Type B pancreatic cell (in vitro differentiated cells): ENCODE measurements around the gene CTDNEP1. TPM values are rescaled to one million over a fixed set of nuclear protein-coding genes. Genes with fewer than 3 reads are reported as not detected.
A peak's percentile ranks its signal among the peaks of the same experiment; 100 is the strongest.

Source experiments
- DNase-seq: peaks from one replicate; pipeline ENCODE4 v3.0.0; 2021; ENCODE audit warnings: mixed read lengths; ENCODE audit not compliant: unreplicated experiment; ENCODE audit errors: extremely low spot score
- H3K27ac Mint-ChIP-seq: 2 replicates; pipeline ENCODE4 v1.8.0; 2021; ENCODE audit warnings: mild to moderate bottlenecking, mixed read lengths
- H3K27me3 Mint-ChIP-seq: 2 replicates; pipeline ENCODE4 v1.8.0; 2021; ENCODE audit warnings: mixed read lengths
- H3K36me3 Mint-ChIP-seq: 2 replicates; pipeline ENCODE4 v1.8.0; 2021; ENCODE audit warnings: mixed read lengths
- H3K4me1 Mint-ChIP-seq: one replicate; pipeline ENCODE4 v1.8.0; 2021; ENCODE audit warnings: mixed read lengths; ENCODE audit not compliant: unreplicated experiment
- H3K4me3 Mint-ChIP-seq: 2 replicates; pipeline ENCODE4 v1.8.0; 2021; ENCODE audit warnings: mild to moderate bottlenecking, mixed read lengths
- H3K9me3 Mint-ChIP-seq: 2 replicates; pipeline ENCODE4 v1.8.0; 2021; ENCODE audit warnings: mixed read lengths
- CTCF ChIP-seq: fragments of 200-600 bp; sonication (generic); conservative IDR thresholded peaks from 2 replicates; pipeline ENCODE4 v1.5.0; 2021; ENCODE audit warnings: antibody characterized with exemption, mild to moderate bottlenecking
- total RNA-seq: library from RNA; stranded (reverse); gene quantifications from 2 replicates; pipeline ENCODE4 v1.2.1, GENCODE V29; 2021; ENCODE audit warnings: low replicate concordance

CTDNEP1 gene
- total RNA-seq, 1 donor from 2014 or later = 138 TPM

- no peaks in the 10 kb centered on the region for H3K9me3 Mint-ChIP-seq
- H3K27me3 Mint-ChIP-seq = peaks cover 8% of the 10 kb centered on the region
- peaks cover 15% of the 10 kb centered on the region for H3K4me1 Mint-ChIP-seq
- H3K36me3 Mint-ChIP-seq = no peaks in the 10 kb centered on the region
- H3K4me3 Mint-ChIP-seq = peak overlapping the region; percentile 88
- H3K27ac Mint-ChIP-seq = no peak overlapping the region
- TF ChIP-seq CTCF = no peak
- no peak for DNase-seq
These were observed 31.3 kb upstream of the CTDNEP1 start for GRCh38 chr17:7282752-7283321.

- Mint-ChIP-seq H3K36me3 (no peaks in the 10 kb centered on the region), H3K27me3 (peaks cover 6% of the 10 kb centered on the region), H3K4me1 (peaks cover 15% of the 10 kb centered on the region), H3K27ac (no peak overlapping the region), H3K9me3 (no peaks in the 10 kb centered on the region), H3K4me3 (peak overlapping the region; percentile 88)
- DNase-seq = no peak
- TF ChIP-seq CTCF = no peak
These were observed 30.6 kb upstream of the CTDNEP1 start for GRCh38 chr17:7281953-7282751.

GRCh38 chr17:7281074-7281952, 29.8 kb upstream of the CTDNEP1 start, which contains the start of gene SLC2A4:
TSS of gene SLC2A4 (plus strand) at chr17:7281718. CDS start at chr17:7281935, 217 bp downstream.
- Mint-ChIP-seq H3K9me3 (no peaks in the 10 kb centered on the region), H3K36me3 (no peaks in the 10 kb centered on the region), H3K4me1 (peaks cover 15% of the 10 kb centered on the region), H3K27me3 (peaks cover 6% of the 10 kb centered on the region), H3K4me3 (peak within 1 kb of the TSS; percentile 88), H3K27ac (peak within 1 kb of the TSS; percentile 83)
- peak; percentile 98 for DNase-seq
- no peak for TF ChIP-seq CTCF

GRCh38 chr17:7280519-7281073, 29.1 kb upstream of the CTDNEP1 start:
- H3K27me3 Mint-ChIP-seq = peaks cover 6% of the 10 kb centered on the region
- no peaks in the 10 kb centered on the region for H3K9me3 Mint-ChIP-seq
- no peaks in the 10 kb centered on the region for H3K36me3 Mint-ChIP-seq
- peak; percentile 86 for DNase-seq
- peak overlapping the region; percentile 83 for H3K27ac Mint-ChIP-seq
- peaks cover 15% of the 10 kb centered on the region for H3K4me1 Mint-ChIP-seq
- peak; percentile 89 for TF ChIP-seq CTCF
- H3K4me3 Mint-ChIP-seq = peak overlapping the region; percentile 88

- no peak overlapping the region for H3K4me3 Mint-ChIP-seq
- peaks cover 15% of the 10 kb centered on the region for H3K4me1 Mint-ChIP-seq
- H3K36me3 Mint-ChIP-seq = no peaks in the 10 kb centered on the region
- no peak overlapping the region for H3K27ac Mint-ChIP-seq
- TF ChIP-seq CTCF = no peak
- no peaks in the 10 kb centered on the region for H3K9me3 Mint-ChIP-seq
- no peak for DNase-seq
- peaks cover 6% of the 10 kb centered on the region for H3K27me3 Mint-ChIP-seq
These were observed 27.9 kb upstream of the CTDNEP1 start for GRCh38 chr17:7279448-7279847.
